Thyroid gland (tissue), 4 donors: ENCODE results near the gene KATNAL1.

Experiments
- POLR2A ChIP-seq, 2 donors: fragments of 450-650 bp; IDR thresholded peaks; one replicate each; pipeline ENCODE4 v1.6.1; 2017; ENCODE audit warnings: antibody characterized with exemption in 2 of 2, mild to moderate bottlenecking in 2 of 2, moderate library complexity in 1 of 2
- TF ChIP-seq, protein P1 (sequence below), 6 experiments: fragments of 200-600 bp in 3 of 6; fragments of 450-650 bp in 3 of 6; sonication (generic) in 3 of 6; IDR thresholded peaks; one replicate each; pipeline ENCODE4 v1.5.1; 2016 to 2019; ENCODE audit warnings: antibody characterized with exemption in 6 of 6, mild to moderate bottlenecking in 2 of 6, inconsistent platforms in 1 of 6, moderate library complexity in 1 of 6

DNA sequence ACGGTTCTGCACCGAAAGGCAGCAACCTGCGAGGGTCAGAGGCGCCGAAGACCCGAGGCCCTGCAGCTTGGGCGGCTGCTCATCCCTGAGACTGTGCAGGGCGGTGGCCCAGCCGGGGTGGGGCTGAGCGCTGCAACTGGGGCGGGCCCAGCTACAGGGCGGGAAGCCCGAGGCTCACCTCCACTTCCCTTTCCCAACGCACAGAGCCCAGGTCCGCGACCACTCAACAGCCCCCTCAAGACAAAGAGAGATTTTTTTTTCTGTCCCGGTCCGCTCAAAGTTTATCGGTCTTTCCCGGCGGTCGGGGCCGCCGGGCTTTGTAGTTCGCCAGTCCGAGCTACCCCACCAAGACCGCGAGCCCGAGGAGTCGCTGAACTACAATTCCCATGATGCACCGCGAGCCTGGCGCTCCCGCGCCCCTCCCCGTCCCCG lies 573 bp downstream of the KATNAL1 start:
- TF ChIP-seq, protein P1, sequence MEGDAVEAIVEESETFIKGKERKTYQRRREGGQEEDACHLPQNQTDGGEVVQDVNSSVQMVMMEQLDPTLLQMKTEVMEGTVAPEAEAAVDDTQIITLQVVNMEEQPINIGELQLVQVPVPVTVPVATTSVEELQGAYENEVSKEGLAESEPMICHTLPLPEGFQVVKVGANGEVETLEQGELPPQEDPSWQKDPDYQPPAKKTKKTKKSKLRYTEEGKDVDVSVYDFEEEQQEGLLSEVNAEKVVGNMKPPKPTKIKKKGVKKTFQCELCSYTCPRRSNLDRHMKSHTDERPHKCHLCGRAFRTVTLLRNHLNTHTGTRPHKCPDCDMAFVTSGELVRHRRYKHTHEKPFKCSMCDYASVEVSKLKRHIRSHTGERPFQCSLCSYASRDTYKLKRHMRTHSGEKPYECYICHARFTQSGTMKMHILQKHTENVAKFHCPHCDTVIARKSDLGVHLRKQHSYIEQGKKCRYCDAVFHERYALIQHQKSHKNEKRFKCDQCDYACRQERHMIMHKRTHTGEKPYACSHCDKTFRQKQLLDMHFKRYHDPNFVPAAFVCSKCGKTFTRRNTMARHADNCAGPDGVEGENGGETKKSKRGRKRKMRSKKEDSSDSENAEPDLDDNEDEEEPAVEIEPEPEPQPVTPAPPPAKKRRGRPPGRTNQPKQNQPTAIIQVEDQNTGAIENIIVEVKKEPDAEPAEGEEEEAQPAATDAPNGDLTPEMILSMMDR (IDR thresholded peaks at IDR 0.05): no peak
- no peak for TF ChIP-seq POLR2A (IDR thresholded peaks at IDR 0.05)
